Bronchial epithelial cell (primary cell): ENCODE data around the gene RNF40. TPM values are rescaled to one million over a fixed set of nuclear protein-coding genes. Genes with fewer than 3 reads are reported as not detected.

Experiments
- DNase-seq: peaks from one replicate; pipeline ENCODE4 v3.0.0-alpha.2; 2010; ENCODE audit warnings: low read depth
- FAIRE-seq: peaks from 2 replicates; lab custom pipeline; 2011; peaks lifted over from hg19 to GRCh38; lab: Jason Lieb, UNC
- H3K27me3 ChIP-seq: 2 replicates; pipeline ENCODE4 v1.5.1; 2011; ENCODE audit warnings: low read length; ENCODE audit not compliant: control insufficient read depth, insufficient read depth
- H3K36me3 ChIP-seq: 2 replicates; pipeline ENCODE4 v1.5.1; 2011; ENCODE audit warnings: low read length; ENCODE audit not compliant: control insufficient read depth, insufficient read depth
- H3K4me3 ChIP-seq: 2 replicates; pipeline ENCODE4 v1.5.1; 2011; ENCODE audit warnings: mild to moderate bottlenecking, low read depth, low read length, control low read depth
- CTCF ChIP-seq: IDR thresholded peaks from 2 replicates; pipeline ENCODE4 v1.5.1; 2011; ENCODE audit warnings: mild to moderate bottlenecking, moderate library complexity, low read length, control low read depth, inconsistent platforms; ENCODE audit not compliant: insufficient read depth, severe bottlenecking
- total RNA-seq: library from RNA; depleted of rRNA; stranded (reverse); fragments of >200 nt; gene quantifications from 2 replicates; pipeline ENCODE4 v1.2.1, GENCODE V29; 2014

RNF40 gene
- total RNA-seq, 1 donor from 2014 or later, result 38.7 TPM

GRCh38 chr16:30738984-30739951, 22.9 kb upstream of the RNF40 start:
- Histone ChIP-seq H3K4me3 (no peak overlapping the region), H3K27me3 (no peaks in the 10 kb centered on the region), H3K36me3 (peaks cover 42% of the 10 kb centered on the region)
- FAIRE-seq (no peak), DNase-seq (no peak)
- TF ChIP-seq CTCF, result no peak

GRCh38 chr16:30740364-30741251, 21.5 kb upstream of the RNF40 start:
- H3K36me3 ChIP-seq, result peaks cover 37% of the 10 kb centered on the region
- peak; percentile 98 for DNase-seq
- TF ChIP-seq CTCF, result no peak
- peak; percentile 99 for FAIRE-seq
- H3K4me3 ChIP-seq, result peak overlapping the region; percentile 73
- H3K27me3 ChIP-seq, result no peaks in the 10 kb centered on the region

DNA sequence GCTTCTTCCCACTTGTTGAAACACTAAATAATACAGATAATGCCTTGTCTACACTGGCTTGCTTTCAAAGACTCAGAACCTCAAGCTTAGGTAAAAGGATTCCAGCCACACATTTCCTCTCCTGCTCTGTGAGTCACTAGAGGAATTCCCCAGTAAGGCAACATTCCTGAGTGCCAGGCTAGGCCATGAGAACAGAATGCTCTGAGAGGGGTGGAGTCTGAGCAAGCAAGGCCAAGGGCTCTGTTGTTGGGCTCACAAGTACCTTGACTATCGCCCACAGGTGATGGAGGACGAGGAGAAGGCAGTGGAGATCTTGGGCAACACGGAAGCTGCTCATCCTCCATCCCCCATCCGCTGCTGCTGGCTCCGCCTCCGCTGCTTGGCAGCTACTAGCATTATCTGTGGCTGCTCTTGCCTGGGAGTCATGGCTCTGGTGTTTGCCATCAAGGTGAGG, 20.6 kb upstream of the RNF40 start:
- peak; percentile 100 for DNase-seq
- no peak for TF ChIP-seq CTCF
- Histone ChIP-seq H3K36me3 (peaks cover 30% of the 10 kb centered on the region), H3K4me3 (peak overlapping the region; percentile 73), H3K27me3 (no peaks in the 10 kb centered on the region)
- FAIRE-seq, result peak; percentile 99

- H3K27me3 ChIP-seq, result no peaks in the 10 kb centered on the region
- no peak for TF ChIP-seq CTCF
- no peak overlapping the region for H3K4me3 ChIP-seq
- peaks cover 19% of the 10 kb centered on the region for H3K36me3 ChIP-seq
- no peak for DNase-seq
- no peak for FAIRE-seq
Observed at GRCh38 chr16:30743716-30744115, 18.4 kb upstream of the RNF40 start.

DNA sequence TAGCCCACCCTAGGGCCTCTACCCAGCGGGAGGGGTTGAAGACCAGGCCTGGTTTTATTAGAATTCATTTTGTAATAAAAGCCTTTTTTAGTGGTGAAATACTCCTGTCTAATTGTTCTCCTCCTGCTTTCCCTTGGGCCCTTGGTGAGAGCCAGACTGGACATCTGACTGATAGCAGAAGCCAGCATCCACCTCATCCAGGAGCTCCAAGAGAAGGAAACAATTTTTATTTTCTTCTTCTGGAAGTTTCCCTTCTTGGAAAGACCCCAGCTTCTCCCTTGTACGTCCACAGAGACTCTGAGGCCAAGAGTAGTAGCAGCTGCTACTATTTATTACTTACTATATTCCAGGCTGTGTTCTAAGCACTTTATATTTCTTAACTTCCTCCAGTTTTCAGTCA, 17.9 kb upstream of the RNF40 start:
- H3K4me3 ChIP-seq, result no peak overlapping the region
- DNase-seq, result no peak
- no peaks in the 10 kb centered on the region for H3K27me3 ChIP-seq
- peaks cover 15% of the 10 kb centered on the region for H3K36me3 ChIP-seq
- no peak for FAIRE-seq
- no peak for TF ChIP-seq CTCF
